Endothelial cell of umbilical vein (primary cell): Measurements from ENCODE around the gene SCG2. TPM values are rescaled to one million over a fixed set of nuclear protein-coding genes. Genes with fewer than 3 reads are reported as not detected.

Experiments
- BruUV-seq: library from RNA; stranded (reverse); fragments of 400-500 nt; replicated peaks from 2 replicates; lab custom pipeline; 2021; lab: Mats Ljungman, UMichigan
- CTCF ChIA-PET: fragments of 300-600, 350-600 bp; sonication (Branson Sonifier 250); formaldehyde crosslinking; loops from one replicate; lab custom pipeline; 2021; ENCODE audit warnings: antibody characterized with exemption, inconsistent platforms; lab: Charles Lee
- POLR2A ChIA-PET: fragments of 300-600, 350-600 bp; sonication (Branson Sonifier 250); formaldehyde crosslinking; loops from one replicate; lab custom pipeline; 2021; ENCODE audit warnings: antibody characterized with exemption, inconsistent platforms; lab: Charles Lee
- DNase-seq: peaks from one replicate; pipeline ENCODE4 v3.0.0-alpha.2; 2011; ENCODE audit warnings: low read depth, low spot score
- FAIRE-seq: peaks from 2 replicates; lab custom pipeline; 2011; peaks lifted over from hg19 to GRCh38; lab: Jason Lieb, UNC
- H2AFZ ChIP-seq: 2 replicates; pipeline ENCODE4 v1.6.0; 2012; ENCODE audit warnings: low read depth, low read length, control low read depth, inconsistent platforms
- H3K27ac ChIP-seq: 2 replicates; pipeline ENCODE4 v1.5.1; 2011; ENCODE audit warnings: low read depth, mild to moderate bottlenecking, control low read depth, low read length, moderate library complexity; ENCODE audit not compliant: insufficient read depth
- H3K27me3 ChIP-seq, 2 experiments: 2 replicates each; pipeline versions ENCODE4 v1.6.0 to v1.6.1; 2011; ENCODE audit warnings: low read length in 2 of 2, mixed read lengths in 1 of 2; ENCODE audit not compliant: control insufficient read depth in 2 of 2, insufficient read depth in 2 of 2
- H3K36me3 ChIP-seq, 2 experiments: 2 replicates in 1 of 2; 3 replicates in 1 of 2; pipeline ENCODE4 v1.5.1; 2011; ENCODE audit warnings: low read length in 2 of 2, mild to moderate bottlenecking in 1 of 2, moderate library complexity in 1 of 2; ENCODE audit not compliant: control insufficient read depth in 2 of 2, insufficient read depth in 2 of 2; ENCODE audit errors: extremely low read depth in 1 of 2
- H3K4me1 ChIP-seq: 3 replicates; pipeline ENCODE4 v1.5.1; 2011; ENCODE audit warnings: mild to moderate bottlenecking, low read length; ENCODE audit not compliant: control insufficient read depth, insufficient read depth; ENCODE audit errors: extremely low read depth
- H3K4me2 ChIP-seq: 2 replicates; pipeline ENCODE4 v1.6.1; 2011; ENCODE audit warnings: low read length, control low read depth, mixed read lengths; ENCODE audit not compliant: insufficient read depth
- H3K4me3 ChIP-seq, 3 experiments: fragments of 200-600 bp in 1 of 3; sonication (generic), shearing (Covaris generic) in 1 of 3; replicated peaks in 1 of 3; 2 replicates each; pipeline ENCODE4 v1.5.1; 2011 to 2016; ENCODE audit warnings: control low read depth in 3 of 3, low read length in 3 of 3, mild to moderate bottlenecking in 2 of 3, inconsistent platforms in 1 of 3, low read depth in 1 of 3, moderate library complexity in 1 of 3; ENCODE audit not compliant: insufficient read depth in 1 of 3
- H3K79me2 ChIP-seq: 2 replicates; pipeline ENCODE4 v1.6.0; 2012; ENCODE audit warnings: low read length, inconsistent platforms; ENCODE audit not compliant: control insufficient read depth, insufficient read depth
- H3K9ac ChIP-seq: replicated peaks from 2 replicates; pipeline ENCODE3; 2011; ENCODE audit warnings: low read length, control low read depth; ENCODE audit not compliant: insufficient read depth; ENCODE audit errors: extremely low read depth
- H3K9me1 ChIP-seq: replicated peaks from 3 replicates; pipeline ENCODE4 v1.6.0; 2011; ENCODE audit warnings: mild to moderate bottlenecking, low read length; ENCODE audit not compliant: control insufficient read depth, insufficient read depth; ENCODE audit errors: extremely low read depth
- H3K9me3 ChIP-seq: replicated peaks from 2 replicates; pipeline ENCODE4 v1.5.1; 2012; ENCODE audit warnings: low read length, inconsistent platforms; ENCODE audit not compliant: control insufficient read depth, insufficient read depth
- H4K20me1 ChIP-seq: replicated peaks from 2 replicates; pipeline ENCODE3; 2011; ENCODE audit warnings: mild to moderate bottlenecking, low read length; ENCODE audit not compliant: control insufficient read depth, insufficient read depth; ENCODE audit errors: extremely low read depth
- EZH2 ChIP-seq: IDR thresholded peaks from 2 replicates; pipeline ENCODE4 v1.6.1; 2012; ENCODE audit warnings: borderline replicate concordance, low read depth, mild to moderate bottlenecking, moderate library complexity, low read length, inconsistent platforms; ENCODE audit not compliant: severe bottlenecking
- FOS ChIP-seq: IDR thresholded peaks from 2 replicates; pipeline ENCODE4 v1.6.1; 2011; ENCODE audit warnings: mild to moderate bottlenecking, low read length, moderate library complexity, borderline replicate concordance; ENCODE audit not compliant: insufficient read depth
- GATA2 ChIP-seq: IDR thresholded peaks from 2 replicates; pipeline ENCODE4 v1.7.0; 2011; ENCODE audit warnings: low read depth, mild to moderate bottlenecking, moderate library complexity, mixed read lengths, low read length; ENCODE audit not compliant: insufficient read length, insufficient read depth
- JUN ChIP-seq: IDR thresholded peaks from 2 replicates; pipeline ENCODE4 v1.6.1; 2011; ENCODE audit warnings: borderline replicate concordance, low read depth; ENCODE audit not compliant: insufficient read length, insufficient read depth
- MYC ChIP-seq: IDR thresholded peaks from one replicate; pipeline ENCODE4 v1.6.1; 2011; ENCODE audit warnings: mild to moderate bottlenecking, low read depth, low read length
- POLR2A ChIP-seq: IDR thresholded peaks from 2 replicates; pipeline ENCODE4 v1.6.1; 2012; ENCODE audit warnings: low read depth, mild to moderate bottlenecking, control low read depth, low read length
- POLR2AphosphoS5 ChIP-seq: IDR thresholded peaks from 2 replicates; pipeline ENCODE4 v1.6.1; 2012; ENCODE audit warnings: low read depth, mild to moderate bottlenecking, control low read depth, low read length, moderate library complexity; ENCODE audit not compliant: insufficient read depth
- dilution Hi-C: fragments of 300-500 bp; cut with MboI; formaldehyde crosslinking; loops from one replicate; pipeline ENCODE4 v1.15.0; 2019; ENCODE audit warnings: low sequenced_read_pairs; ENCODE audit not compliant: extremely low pct_ligation_motif_present
- intact Hi-C: fragments of 100-400 bp; cut with micrococcal nuclease; formaldehyde crosslinking; loops from one replicate; pipeline ENCODE4 v1.10.0; 2022
- polyA plus RNA-seq, 4 experiments: library from polyadenylated mRNA; depleted of rRNA in 3 of 4; stranded (reverse) in 3 of 4; unstranded in 1 of 4; fragments of >200 nt; gene quantifications; 2 replicates each; pipeline versions ENCODE4 v1.2.1 to v1.2.3, GENCODE V29; 2011 to 2012; ENCODE audit warnings: missing spikeins in 1 of 4
- total RNA-seq: library from RNA; stranded (reverse); gene quantifications from 2 replicates; pipeline ENCODE4 v1.2.3, GENCODE V29; 2021
- TF ChIP-seq, protein P1 (sequence below), 2 donors: IDR thresholded peaks; 1 replicate in 1 of 2; 2 replicates in 1 of 2; pipeline ENCODE4 v1.5.1; 2011; ENCODE audit warnings: low read length in 2 of 2, mild to moderate bottlenecking in 2 of 2, moderate library complexity in 2 of 2, control low read depth in 1 of 2, inconsistent platforms in 1 of 2, low read depth in 1 of 2; ENCODE audit not compliant: insufficient read depth in 1 of 2; ENCODE audit errors: extremely low read depth in 1 of 2
- TF ChIP-seq, protein P2 (sequence below): IDR thresholded peaks from 2 replicates; pipeline ENCODE4 v1.6.1; 2011; ENCODE audit not compliant: insufficient read depth, insufficient read length

The SCG2 gene
- total and polyA plus RNA-seq, 2 donors (not counting 3 experiments of a cell fraction or from before 2014, with no cell fraction given), result not detected

DNA sequence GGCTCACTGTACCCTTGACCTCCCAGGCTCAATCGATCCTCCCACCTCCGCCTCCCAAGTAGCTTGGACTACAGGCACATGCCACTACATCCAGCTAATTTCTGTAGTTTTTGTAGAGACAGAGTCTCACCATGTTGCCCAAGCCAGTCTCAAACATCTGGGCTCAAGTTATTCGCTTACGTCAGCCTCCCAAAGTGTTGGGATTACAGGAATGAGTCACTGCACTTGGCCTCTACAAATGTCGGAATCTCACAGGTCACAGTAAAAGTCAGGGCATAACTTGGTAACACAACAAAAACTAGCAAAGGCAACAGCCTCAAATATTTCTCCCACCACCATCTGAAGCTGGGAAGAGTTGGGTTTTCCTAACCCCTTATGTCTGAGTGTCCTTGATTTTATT lies 25.3 kb downstream of the SCG2 start:
- H3K4me1 ChIP-seq, result no peaks in the 10 kb centered on the region
- CTCF ChIA-PET, result no interaction called here
- TF ChIP-seq FOS (no peak), GATA2 (no peak), POLR2A (no peak), MYC (no peak), POLR2AphosphoS5 (no peak), EZH2 (no peak), JUN (no peak)
- TF ChIP-seq, protein P1, sequence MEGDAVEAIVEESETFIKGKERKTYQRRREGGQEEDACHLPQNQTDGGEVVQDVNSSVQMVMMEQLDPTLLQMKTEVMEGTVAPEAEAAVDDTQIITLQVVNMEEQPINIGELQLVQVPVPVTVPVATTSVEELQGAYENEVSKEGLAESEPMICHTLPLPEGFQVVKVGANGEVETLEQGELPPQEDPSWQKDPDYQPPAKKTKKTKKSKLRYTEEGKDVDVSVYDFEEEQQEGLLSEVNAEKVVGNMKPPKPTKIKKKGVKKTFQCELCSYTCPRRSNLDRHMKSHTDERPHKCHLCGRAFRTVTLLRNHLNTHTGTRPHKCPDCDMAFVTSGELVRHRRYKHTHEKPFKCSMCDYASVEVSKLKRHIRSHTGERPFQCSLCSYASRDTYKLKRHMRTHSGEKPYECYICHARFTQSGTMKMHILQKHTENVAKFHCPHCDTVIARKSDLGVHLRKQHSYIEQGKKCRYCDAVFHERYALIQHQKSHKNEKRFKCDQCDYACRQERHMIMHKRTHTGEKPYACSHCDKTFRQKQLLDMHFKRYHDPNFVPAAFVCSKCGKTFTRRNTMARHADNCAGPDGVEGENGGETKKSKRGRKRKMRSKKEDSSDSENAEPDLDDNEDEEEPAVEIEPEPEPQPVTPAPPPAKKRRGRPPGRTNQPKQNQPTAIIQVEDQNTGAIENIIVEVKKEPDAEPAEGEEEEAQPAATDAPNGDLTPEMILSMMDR (IDR thresholded peaks at IDR 0.05; ENCODE audit: extremely low read depth in 1 of 2, insufficient read depth in 1 of 2, low read depth in 1 of 2, low read length in 2 of 2), result no peak
- TF ChIP-seq, protein P2, sequence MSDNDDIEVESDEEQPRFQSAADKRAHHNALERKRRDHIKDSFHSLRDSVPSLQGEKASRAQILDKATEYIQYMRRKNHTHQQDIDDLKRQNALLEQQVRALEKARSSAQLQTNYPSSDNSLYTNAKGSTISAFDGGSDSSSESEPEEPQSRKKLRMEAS, result no peak
- H3K79me2 ChIP-seq, result no peaks in the 10 kb centered on the region
- DNase-seq (no peak), FAIRE-seq (no peak)
- H2AFZ ChIP-seq, result no peak overlapping the region
- H3K9me1 ChIP-seq, result no peaks in the 10 kb centered on the region
- no peak overlapping the region for H3K9ac ChIP-seq
- peaks cover 2 to 5% of the 10 kb centered on the region in 2 experiments for H3K27me3 ChIP-seq
- H3K27ac ChIP-seq, result no peak overlapping the region
- H4K20me1 ChIP-seq, result no peaks in the 10 kb centered on the region
- dilution Hi-C loops, result no loop called here
- intact Hi-C loops, result no loop called here
- no peak overlapping the region for H3K4me2 ChIP-seq
- BruUV-seq, result no TSS peak
- no peak overlapping the region for H3K4me3 ChIP-seq
- no peaks in the 10 kb centered on the region for H3K9me3 ChIP-seq
- no peaks in the 10 kb centered on the region for H3K36me3 ChIP-seq
- POLR2A ChIA-PET, result no interaction called here
